ENCODE data around the gene S100PBP.
"Not testable (repeated sequence)": the region's sequence is repeated elsewhere in the genome, so short reads cannot be mapped to it uniquely, and the experiment has no call there.

DNA sequence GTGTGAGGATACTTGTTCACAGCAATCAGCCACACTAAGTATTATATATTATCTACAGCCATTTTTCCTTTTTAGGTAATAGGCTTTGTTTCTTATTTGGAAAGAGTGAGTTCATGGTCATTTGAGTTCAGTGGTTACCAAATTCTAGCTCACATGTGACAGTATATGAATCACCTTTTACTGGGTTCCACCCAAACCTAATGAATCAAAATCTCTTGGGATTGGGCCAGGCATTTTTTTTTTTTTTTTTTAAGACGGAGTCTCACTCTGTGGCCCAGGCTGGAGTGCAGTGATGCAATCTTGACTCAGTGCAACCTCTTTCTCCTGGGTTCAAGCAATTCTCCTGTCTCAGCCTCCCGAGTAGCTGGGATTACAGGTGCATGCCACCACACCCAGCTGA lies 28.1 kb upstream of the S100PBP start:
- not testable (repeated sequence) for TF ChIP-seq SP1 (IDR thresholded peaks at IDR 0.05); FOXK2 (IDR thresholded peaks at IDR 0.05); BHLHE40 (IDR thresholded peaks at IDR 0.05; ENCODE audit: borderline replicate concordance)
